Renal pelvis (tissue), 4 donors: ENCODE data around the gene PRSS48. TPM values are rescaled to one million over a fixed set of nuclear protein-coding genes. Genes with fewer than 3 reads are reported as not detected.
"Not testable (repeated sequence)": the region's sequence is repeated elsewhere in the genome, so short reads cannot be mapped to it uniquely, and the experiment has no call there.

Experiments
- DNase-seq: peaks from one replicate; pipeline ENCODE4 v3.0.0-alpha.2; 2013
- polyA plus RNA-seq, 3 donors: library from polyadenylated mRNA; unstranded; fragments of 120-200 nt; gene quantifications; one replicate each; pipeline ENCODE4 v1.2.1, GENCODE V29; 2013; ENCODE audit not compliant: insufficient read length in 3 of 3

The PRSS48 gene
- polyA plus RNA-seq, 3 donors, result not detected

DNA sequence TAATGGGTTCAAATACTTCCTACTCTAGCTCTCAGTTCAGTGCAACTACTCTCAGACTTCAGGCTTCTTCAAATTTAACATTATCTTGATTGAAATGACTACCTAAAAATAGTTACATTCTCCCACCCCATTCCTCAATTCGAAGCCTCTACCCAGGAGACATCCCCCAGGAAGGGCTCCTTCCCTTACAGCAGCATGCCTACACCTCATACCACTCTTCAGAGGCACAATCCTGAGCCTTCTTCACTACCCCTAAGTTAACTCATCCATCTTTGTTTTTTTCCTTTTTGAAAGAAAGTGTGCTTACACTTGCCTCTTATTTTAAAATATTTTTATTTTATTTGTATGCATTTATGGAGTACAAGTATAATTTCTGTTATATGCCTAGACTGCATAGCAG is 17.2 kb upstream of the PRSS48 start:
- DNase-seq, result no peak

DNA sequence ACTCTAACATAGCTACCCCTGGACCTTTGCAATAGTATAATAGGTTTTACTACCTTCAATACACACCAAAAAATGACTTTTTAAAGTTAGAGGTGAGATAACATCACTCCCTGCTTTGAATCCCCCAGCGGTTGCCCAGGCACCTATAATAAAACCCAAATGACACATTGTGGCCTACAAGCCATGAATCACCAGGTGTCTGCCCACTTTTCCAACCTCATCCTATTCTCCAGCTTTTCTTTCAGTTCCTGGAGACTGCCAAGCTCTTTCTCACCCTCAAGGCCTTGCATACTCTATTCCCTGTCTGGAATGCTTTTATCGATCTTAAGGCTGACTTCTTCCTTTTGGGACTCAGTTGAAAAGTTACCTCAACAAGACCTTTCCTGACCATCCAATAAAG is 16.4 kb upstream of the PRSS48 start:
- DNase-seq, result no peak

- DNase-seq, result no peak
Measured at GRCh38 chr4:151263455-151263854, 13.5 kb upstream of the PRSS48 start.

DNA sequence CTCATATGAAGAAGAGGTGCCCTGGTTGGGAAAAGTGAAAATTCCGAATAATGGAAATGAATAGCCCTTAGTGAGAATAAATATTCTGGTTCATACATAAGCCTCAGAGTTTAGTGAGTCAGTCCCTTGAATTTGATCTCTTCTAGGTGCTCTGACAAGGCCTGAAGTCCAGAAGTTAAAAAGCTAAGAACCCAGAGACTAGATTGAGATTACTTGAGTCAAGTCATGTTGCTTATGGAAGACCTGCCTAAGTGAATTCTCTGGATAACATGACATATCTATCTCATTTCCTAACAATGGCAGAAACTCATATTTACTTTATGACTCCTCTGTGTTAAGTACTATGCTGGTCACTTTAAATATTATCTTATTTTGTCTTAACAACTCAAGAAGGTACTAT is 10.5 kb upstream of the PRSS48 start:
- no peak for DNase-seq

DNA sequence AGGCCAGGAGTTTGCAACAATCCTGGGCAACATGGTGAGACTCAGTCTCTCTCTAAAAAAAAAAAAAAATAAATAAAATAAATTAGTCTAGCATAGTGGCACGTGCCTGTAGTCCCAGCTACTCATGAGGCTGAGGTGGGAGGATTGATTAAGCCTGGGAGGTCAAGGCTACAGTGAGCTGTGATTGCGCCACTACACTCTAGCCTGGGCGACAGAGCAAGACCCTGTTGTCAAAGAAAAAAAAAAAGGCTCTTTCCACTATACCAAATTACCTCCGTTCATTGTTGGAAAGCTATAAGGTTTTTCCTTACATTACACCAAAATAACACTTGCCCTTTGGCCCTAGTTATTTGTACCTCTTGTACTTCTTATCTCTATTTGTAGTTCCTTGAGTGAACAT is 9.9 kb upstream of the PRSS48 start:
- no peak for DNase-seq

- no peak for DNase-seq
Measured at GRCh38 chr4:151267822-151268535, 9.0 kb upstream of the PRSS48 start.

GRCh38 chr4:151268905-151269304 is 8.1 kb upstream of the PRSS48 start:
- DNase-seq, result not testable (repeated sequence)

- DNase-seq, result no peak
Measured at GRCh38 chr4:151284534-151285245, 7.7 kb downstream of the PRSS48 start.

DNA sequence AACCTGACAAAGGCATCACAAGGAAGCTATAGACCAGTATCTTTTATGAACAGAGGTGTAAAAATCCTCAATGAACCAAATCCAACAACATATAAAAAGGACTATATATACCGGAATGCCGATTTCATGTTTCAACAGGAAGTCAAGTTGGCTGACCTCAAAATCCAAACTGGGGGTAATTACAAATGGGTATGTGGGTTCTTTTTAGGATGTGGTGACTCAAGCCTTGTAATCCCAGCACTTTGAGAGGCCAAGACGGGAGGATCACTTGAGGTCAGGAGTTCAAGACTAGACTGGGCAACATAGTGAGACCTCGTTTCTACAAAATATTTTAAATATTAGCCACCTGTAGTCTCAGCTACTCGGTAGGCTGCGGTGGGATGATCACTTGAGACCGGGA is 10.4 kb downstream of the PRSS48 start:
- DNase-seq, result no peak

DNA sequence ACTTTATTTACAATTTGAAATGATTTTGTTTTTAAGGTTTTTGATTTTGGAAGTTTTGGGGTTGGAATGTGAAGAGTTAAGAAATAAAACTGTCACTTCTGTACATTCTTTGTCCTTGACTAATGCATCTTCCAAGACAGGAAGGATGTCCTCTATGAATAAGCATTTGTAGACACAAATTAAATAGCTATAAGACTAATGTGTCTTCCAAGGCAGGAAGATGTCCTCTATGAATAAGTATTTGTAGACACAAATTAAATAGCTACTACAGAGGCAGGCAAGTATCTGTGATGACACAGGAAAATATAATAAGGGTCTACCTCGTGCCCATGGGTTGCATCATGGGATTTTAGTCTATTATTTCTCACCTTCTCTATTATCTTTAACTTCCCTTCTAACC is 14.5 kb downstream of the PRSS48 start:
- no peak for DNase-seq

DNA sequence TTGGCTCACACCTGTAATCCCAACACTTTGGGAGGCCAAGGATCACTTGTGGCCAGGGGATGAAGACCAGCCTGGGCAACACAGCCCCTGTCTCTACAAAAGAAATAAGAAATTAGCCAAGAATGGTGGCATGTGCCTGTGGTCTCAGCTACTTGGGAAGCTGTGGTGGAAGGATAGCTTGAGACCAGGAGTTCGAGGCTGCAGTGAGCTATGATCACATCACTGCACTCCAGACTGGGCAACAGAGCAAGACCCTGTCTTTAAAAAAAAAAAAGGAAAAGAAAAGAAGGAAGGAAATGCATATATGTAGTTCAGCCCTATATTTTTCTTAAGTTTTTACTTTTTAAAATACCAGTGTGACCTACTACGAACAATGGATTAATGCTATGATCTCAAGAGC is 15.1 kb downstream of the PRSS48 start:
- DNase-seq, result no peak

DNA sequence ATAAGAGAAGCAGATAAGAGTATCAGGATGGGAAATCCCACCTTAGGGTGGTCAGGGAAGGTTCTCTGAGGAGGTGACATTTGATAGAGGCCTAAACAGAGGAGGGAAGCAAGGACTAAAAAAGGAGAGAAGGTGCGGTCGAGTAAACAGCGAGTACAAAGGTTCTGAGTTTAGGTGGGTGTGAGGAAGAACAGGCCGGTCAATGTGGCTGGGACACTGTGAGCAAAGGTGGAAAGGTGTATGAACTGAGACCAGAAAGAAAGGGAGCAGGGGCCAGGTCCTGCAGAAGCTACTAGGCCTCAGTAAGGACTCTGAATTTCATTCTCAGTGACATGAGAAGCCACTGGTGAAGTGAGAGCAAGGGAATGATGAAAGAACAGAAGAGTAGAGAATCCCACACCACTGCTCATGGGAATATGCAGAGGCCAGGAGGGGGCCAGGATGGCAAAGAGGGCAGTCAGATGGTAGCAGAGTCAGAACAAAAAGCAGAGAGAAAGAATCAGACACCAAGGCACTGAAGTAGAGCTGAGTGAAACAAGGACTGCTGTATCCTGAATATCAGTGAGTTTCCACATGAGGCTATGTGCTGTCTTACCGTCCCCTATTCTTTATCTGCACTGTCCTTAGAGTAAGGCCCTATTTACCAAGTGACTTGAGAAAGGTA is 18.0 kb downstream of the PRSS48 start:
- DNase-seq, result no peak

GRCh38 chr4:151296227-151296626 is 19.3 kb downstream of the PRSS48 start:
- no peak for DNase-seq

DNA sequence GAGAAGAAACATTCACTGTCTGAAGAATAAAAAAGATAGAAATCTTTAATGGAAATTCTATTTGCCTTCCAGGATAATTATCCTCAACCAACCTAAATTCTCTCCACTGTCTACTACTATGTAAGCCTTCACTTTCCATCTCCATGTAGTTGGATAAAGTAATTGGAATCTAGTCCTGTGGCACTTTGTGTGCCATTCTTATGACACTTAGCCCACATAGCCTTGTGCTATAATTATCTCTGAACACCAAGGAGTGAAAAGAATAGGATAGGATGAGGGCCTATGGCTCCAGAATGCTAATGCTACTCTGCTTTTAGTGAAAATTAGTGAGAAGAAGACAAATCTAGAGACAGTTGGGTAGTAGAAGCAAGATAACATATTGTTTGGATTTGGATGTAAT is 20.2 kb downstream of the PRSS48 start:
- DNase-seq, result no peak

- DNase-seq, result no peak
Measured at GRCh38 chr4:151302432-151302831, 25.5 kb downstream of the PRSS48 start.

DNA sequence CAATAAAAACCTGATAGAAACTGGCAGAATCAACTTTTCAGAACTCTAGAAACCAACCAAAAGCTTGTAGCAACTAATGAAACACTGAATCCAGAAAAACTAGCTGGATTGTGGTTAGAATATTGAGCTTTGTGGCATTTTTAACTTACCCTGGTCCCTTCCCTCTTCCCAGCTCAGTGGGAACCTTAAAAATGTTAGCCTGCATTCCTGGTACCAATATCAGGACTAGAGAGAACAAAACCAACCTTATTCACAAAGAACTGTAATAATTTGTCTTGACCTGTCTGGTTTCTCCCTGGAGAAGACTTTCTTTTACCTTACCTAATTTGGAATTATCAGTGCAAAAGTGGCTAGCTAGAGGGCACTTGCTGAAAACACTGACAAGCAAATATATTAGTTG is 27.3 kb downstream of the PRSS48 start:
- DNase-seq, result no peak

GRCh38 chr4:151304755-151305154 is 27.8 kb downstream of the PRSS48 start:
- no peak for DNase-seq

DNA sequence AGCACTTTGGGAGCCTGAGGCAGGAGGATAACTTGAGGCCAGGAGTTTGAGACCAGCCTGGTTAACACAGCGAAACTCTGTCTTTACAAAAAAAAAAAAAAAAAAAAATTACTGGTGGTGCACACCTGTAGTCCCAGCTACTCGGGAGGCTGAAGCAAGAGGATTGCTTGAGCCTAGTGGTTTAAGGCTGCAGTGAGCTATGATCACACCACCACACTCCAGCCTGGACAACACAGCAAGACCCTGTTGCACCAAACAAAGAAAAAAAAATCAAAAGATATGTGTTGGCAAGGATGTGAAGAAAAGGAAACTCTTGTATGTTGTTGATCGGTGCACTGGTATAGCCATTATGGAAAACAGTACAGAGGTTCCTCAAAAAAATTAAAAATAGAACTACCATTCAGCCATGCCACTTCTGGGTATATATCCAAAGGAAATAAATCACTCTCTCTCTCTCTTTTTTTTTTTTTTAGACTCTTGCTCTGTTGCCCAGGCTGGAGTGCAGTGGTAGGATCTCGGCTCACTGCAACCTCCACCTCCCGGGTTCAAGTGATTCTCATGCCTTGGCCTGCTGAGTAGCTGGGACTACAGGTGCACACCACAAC is 33.3 kb downstream of the PRSS48 start:
- no peak for DNase-seq

- DNase-seq, result no peak
Measured at GRCh38 chr4:151313306-151314009, 36.5 kb downstream of the PRSS48 start.

- DNase-seq, result no peak
Measured at GRCh38 chr4:151314010-151314355, 37.0 kb downstream of the PRSS48 start.

GRCh38 chr4:151314479-151314878 is 37.5 kb downstream of the PRSS48 start:
- no peak for DNase-seq

GRCh38 chr4:151315212-151315886 is 38.4 kb downstream of the PRSS48 start:
- no peak for DNase-seq
